ENCODE data around the gene TMBIM1. TPM values are rescaled to one million over a fixed set of nuclear protein-coding genes. Genes with fewer than 3 reads are reported as not detected.

The TMBIM1 gene
- total RNA-seq, 1 donor from 2014 or later, result 86.4 TPM

- no peaks in the 10 kb centered on the region for H3K4me1 Mint-ChIP-seq (ENCODE audit: unreplicated experiment)
- no peaks in the 10 kb centered on the region for H3K9me3 Mint-ChIP-seq (ENCODE audit: unreplicated experiment)
- H3K36me3 Mint-ChIP-seq (ENCODE audit: unreplicated experiment), result peaks cover 55% of the 10 kb centered on the region
- DNase-seq (ENCODE audit: extremely low spot score, unreplicated experiment), result no peak
- H3K4me3 Mint-ChIP-seq (ENCODE audit: unreplicated experiment), result no peak overlapping the region
- H3K27me3 Mint-ChIP-seq (ENCODE audit: unreplicated experiment), result no peaks in the 10 kb centered on the region
- H3K27ac Mint-ChIP-seq (ENCODE audit: unreplicated experiment), result no peak overlapping the region
- no peak for TF ChIP-seq CTCF (IDR thresholded peaks at IDR 0.05)
These were observed 39.1 kb downstream of the TMBIM1 start for GRCh38 chr2:218253232-218253625.

- TF ChIP-seq CTCF (IDR thresholded peaks at IDR 0.05), result no peak
- no peaks in the 10 kb centered on the region for H3K27me3 Mint-ChIP-seq (ENCODE audit: unreplicated experiment)
- no peaks in the 10 kb centered on the region for H3K4me1 Mint-ChIP-seq (ENCODE audit: unreplicated experiment)
- peaks cover 59% of the 10 kb centered on the region for H3K36me3 Mint-ChIP-seq (ENCODE audit: unreplicated experiment)
- H3K9me3 Mint-ChIP-seq (ENCODE audit: unreplicated experiment), result no peaks in the 10 kb centered on the region
- no peak for DNase-seq (ENCODE audit: extremely low spot score, unreplicated experiment)
- no peak overlapping the region for H3K4me3 Mint-ChIP-seq (ENCODE audit: unreplicated experiment)
- H3K27ac Mint-ChIP-seq (ENCODE audit: unreplicated experiment), result no peak overlapping the region
These were observed 39.6 kb downstream of the TMBIM1 start for GRCh38 chr2:218252509-218253231.

- Mint-ChIP-seq H3K27me3 (ENCODE audit: unreplicated experiment) (no peaks in the 10 kb centered on the region), H3K9me3 (ENCODE audit: unreplicated experiment) (no peaks in the 10 kb centered on the region), H3K36me3 (ENCODE audit: unreplicated experiment) (peaks cover 64% of the 10 kb centered on the region), H3K27ac (ENCODE audit: unreplicated experiment) (peak overlapping the region; percentile 23), H3K4me3 (ENCODE audit: unreplicated experiment) (no peak overlapping the region), H3K4me1 (ENCODE audit: unreplicated experiment) (peaks cover 2% of the 10 kb centered on the region)
- no peak for DNase-seq (ENCODE audit: extremely low spot score, unreplicated experiment)
- no peak for TF ChIP-seq CTCF (IDR thresholded peaks at IDR 0.05)
These were observed 42.6 kb downstream of the TMBIM1 start for GRCh38 chr2:218249691-218250090.

- Mint-ChIP-seq H3K9me3 (ENCODE audit: unreplicated experiment) (no peaks in the 10 kb centered on the region), H3K4me1 (ENCODE audit: unreplicated experiment) (peaks cover 2% of the 10 kb centered on the region), H3K27ac (ENCODE audit: unreplicated experiment) (no peak overlapping the region), H3K4me3 (ENCODE audit: unreplicated experiment) (no peak overlapping the region), H3K27me3 (ENCODE audit: unreplicated experiment) (no peaks in the 10 kb centered on the region), H3K36me3 (ENCODE audit: unreplicated experiment) (peaks cover 67% of the 10 kb centered on the region)
- DNase-seq (ENCODE audit: extremely low spot score, unreplicated experiment), result no peak
- no peak for TF ChIP-seq CTCF (IDR thresholded peaks at IDR 0.05)
These were observed 47.1 kb downstream of the TMBIM1 start for GRCh38 chr2:218245214-218245613.

- H3K4me1 Mint-ChIP-seq (ENCODE audit: unreplicated experiment), result peaks cover 2% of the 10 kb centered on the region
- DNase-seq (ENCODE audit: extremely low spot score, unreplicated experiment), result no peak
- H3K27me3 Mint-ChIP-seq (ENCODE audit: unreplicated experiment), result no peaks in the 10 kb centered on the region
- H3K27ac Mint-ChIP-seq (ENCODE audit: unreplicated experiment), result peak overlapping the region; percentile 28
- TF ChIP-seq CTCF (IDR thresholded peaks at IDR 0.05), result no peak
- H3K9me3 Mint-ChIP-seq (ENCODE audit: unreplicated experiment), result no peaks in the 10 kb centered on the region
- H3K36me3 Mint-ChIP-seq (ENCODE audit: unreplicated experiment), result peaks cover 63% of the 10 kb centered on the region
- no peak overlapping the region for H3K4me3 Mint-ChIP-seq (ENCODE audit: unreplicated experiment)
These were observed 47.6 kb downstream of the TMBIM1 start for GRCh38 chr2:218244665-218245064.
